Measurements from ENCODE around the gene SULT1A2. TPM values are rescaled to one million over a fixed set of nuclear protein-coding genes. Genes with fewer than 3 reads are reported as not detected.
"Not testable (repeated sequence)": the region's sequence is repeated elsewhere in the genome, so short reads cannot be mapped to it uniquely, and the experiment has no call there.

The SULT1A2 gene
- total RNA-seq, 1 donor from 2014 or later = not detected

DNA sequence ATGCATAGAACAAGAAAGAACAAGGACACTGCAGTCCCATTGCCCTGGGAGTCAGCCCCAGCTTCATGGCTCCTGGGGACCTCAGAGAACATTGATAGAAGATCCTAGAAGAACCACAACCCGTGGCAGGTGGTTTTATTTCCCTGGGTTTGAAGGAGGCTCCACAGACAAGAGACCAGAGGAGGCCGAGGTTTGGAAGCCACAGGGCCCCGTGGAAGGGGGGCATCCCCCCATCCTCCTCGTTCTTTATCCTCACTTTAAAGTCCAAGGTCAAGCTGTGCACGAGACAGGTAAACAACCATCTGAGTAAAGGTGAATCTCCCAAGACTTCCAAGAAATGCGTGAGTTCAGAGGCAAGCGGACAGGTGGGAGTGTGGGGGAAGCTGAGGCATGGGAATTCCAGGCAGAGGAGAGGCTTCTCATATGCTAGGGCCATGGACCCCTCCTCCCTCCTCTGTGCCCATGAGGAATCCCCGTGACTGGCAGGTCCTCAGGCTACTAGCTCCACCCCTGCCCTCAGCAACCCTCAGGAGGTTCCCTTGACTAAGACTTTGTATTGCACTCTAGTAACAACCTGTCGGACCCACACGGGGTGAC, 13.8 kb upstream of the SULT1A2 start:
- no peak overlapping the region for H3K4me3 Mint-ChIP-seq
- H3K9me3 Mint-ChIP-seq = no peaks in the 10 kb centered on the region
- DNase-seq = no peak
- no peaks in the 10 kb centered on the region for H3K36me3 Mint-ChIP-seq (ENCODE audit: low read depth)
- no peaks in the 10 kb centered on the region for H3K27me3 Mint-ChIP-seq
- ChIA-PET POLR2A (interaction anchor here (0.6 kb wide), 1 partner anchor 92 kb away, joined by 3 read pairs; no protein-coding TSS in a partner anchor), CTCF (no interaction called here)
- H3K4me1 Mint-ChIP-seq = no peaks in the 10 kb centered on the region
- no peak for ATAC-seq (ENCODE audit: low read depth)
- TF ChIP-seq, protein P1, sequence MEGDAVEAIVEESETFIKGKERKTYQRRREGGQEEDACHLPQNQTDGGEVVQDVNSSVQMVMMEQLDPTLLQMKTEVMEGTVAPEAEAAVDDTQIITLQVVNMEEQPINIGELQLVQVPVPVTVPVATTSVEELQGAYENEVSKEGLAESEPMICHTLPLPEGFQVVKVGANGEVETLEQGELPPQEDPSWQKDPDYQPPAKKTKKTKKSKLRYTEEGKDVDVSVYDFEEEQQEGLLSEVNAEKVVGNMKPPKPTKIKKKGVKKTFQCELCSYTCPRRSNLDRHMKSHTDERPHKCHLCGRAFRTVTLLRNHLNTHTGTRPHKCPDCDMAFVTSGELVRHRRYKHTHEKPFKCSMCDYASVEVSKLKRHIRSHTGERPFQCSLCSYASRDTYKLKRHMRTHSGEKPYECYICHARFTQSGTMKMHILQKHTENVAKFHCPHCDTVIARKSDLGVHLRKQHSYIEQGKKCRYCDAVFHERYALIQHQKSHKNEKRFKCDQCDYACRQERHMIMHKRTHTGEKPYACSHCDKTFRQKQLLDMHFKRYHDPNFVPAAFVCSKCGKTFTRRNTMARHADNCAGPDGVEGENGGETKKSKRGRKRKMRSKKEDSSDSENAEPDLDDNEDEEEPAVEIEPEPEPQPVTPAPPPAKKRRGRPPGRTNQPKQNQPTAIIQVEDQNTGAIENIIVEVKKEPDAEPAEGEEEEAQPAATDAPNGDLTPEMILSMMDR (IDR thresholded peaks at IDR 0.05) = no peak
- H3K27ac Mint-ChIP-seq = no peak overlapping the region
- intact Hi-C loops (cut with micrococcal nuclease) = no loop called here

DNA sequence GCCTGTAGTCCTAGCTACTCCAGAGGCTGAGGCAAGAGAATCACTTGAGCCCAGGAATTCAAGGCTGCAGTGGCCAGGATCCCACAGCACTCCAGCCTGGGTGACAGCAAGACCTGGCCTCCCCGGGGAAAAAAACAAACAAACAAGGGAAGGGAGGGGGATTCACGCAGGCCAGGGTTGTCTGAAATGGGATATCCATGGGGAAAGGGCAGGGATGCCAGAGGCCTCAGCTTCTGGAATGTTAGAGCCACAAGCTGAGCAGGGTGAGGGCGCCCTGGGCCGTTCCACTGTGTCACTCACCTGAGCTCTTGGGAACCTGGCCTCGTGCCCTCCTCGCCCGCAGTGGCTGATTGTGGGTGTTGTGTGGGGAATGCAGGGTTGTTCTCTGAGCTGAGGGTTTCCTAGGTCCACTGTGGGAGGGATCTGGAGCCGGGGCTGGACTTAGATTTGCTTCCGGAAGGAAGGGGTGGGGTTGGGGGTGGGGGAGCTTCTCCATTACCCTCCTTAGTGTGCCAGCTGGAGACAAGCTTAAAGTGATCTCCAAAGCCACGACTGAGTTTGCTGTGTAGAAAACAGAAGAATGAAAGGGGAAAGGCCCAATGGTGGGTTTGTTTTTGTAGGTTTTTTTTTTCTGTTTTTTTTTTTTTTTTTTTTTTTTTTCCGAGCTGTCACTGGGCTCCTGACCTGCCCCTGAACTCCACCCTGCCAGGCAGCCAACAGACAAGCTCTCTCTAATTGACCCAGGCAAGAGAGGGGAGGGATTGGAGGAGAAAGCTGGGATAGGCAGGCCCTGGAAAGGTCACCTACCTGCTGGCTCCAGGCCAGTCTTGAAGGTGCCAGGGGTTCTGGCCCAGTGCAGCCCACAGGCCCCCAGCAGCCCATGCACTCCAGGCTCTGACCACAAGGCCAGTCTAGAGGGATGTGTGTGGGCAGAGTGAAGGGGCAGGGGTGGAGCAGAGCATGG, 13.1 kb upstream of the SULT1A2 start, which contains the start of gene SULT1A1:
Gene SULT1A1, minus strand, starts transcription at position 414 of the 964 bp plus-strand sequence. CDS start 1,189 bp downstream, outside the sequence.
- Mint-ChIP-seq H3K27ac (no peak within 1 kb of the TSS), H3K4me3 (no peak within 1 kb of the TSS), H3K4me1 (no peaks in the 10 kb centered on the region), H3K9me3 (no peaks in the 10 kb centered on the region), H3K27me3 (no peaks in the 10 kb centered on the region), H3K36me3 (ENCODE audit: low read depth) (no peaks in the 10 kb centered on the region)
- ATAC-seq (ENCODE audit: low read depth) (no peak), DNase-seq (no peak)
- CTCF ChIA-PET = no interaction called here
- intact Hi-C loops (cut with micrococcal nuclease) = no loop called here
- POLR2A ChIA-PET = no interaction called here
- TF ChIP-seq, protein P1 (IDR thresholded peaks at IDR 0.05) = no peak

DNA sequence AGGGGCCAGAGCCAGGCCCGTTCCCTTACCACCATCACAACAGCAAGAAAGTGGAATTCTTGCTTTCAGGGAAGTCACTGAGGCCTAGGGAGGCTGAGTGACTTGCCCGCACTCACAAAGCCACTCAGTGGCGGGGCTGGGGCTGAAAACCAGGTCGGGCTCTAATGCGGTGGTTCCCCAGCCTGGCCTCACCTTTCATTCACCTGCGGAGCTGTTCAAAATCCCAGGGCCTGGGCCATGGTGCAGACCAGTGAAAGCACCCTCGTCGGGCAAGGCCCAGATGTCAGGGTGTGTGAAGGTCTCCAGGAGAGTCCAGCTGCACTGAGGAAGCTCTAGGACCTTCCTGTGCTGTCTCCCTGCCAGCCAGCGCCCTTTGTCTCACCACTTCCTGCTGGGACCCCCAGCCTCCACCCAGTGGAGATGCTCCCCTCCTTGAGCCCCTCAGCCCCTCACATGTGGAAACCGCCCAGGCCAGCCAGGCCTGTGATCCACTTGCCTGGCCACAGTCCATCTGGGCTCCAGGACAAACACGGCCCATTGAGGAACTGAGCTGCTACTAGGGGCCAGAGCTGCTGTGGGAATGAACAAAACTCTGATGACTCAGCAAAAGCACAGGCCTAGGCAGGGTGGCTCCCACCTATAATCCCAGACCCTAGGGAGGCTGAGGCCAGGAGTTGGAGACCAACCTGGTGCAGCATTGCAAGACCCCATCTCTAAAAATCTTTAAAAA, 12.2 kb upstream of the SULT1A2 start:
- H3K36me3 Mint-ChIP-seq (ENCODE audit: low read depth); H3K9me3 Mint-ChIP-seq; intact Hi-C loops (cut with micrococcal nuclease); CTCF ChIA-PET; ATAC-seq (ENCODE audit: low read depth); H3K27ac Mint-ChIP-seq; H3K4me3 Mint-ChIP-seq; DNase-seq; H3K27me3 Mint-ChIP-seq; POLR2A ChIA-PET; H3K4me1 Mint-ChIP-seq: not testable (repeated sequence)

DNA sequence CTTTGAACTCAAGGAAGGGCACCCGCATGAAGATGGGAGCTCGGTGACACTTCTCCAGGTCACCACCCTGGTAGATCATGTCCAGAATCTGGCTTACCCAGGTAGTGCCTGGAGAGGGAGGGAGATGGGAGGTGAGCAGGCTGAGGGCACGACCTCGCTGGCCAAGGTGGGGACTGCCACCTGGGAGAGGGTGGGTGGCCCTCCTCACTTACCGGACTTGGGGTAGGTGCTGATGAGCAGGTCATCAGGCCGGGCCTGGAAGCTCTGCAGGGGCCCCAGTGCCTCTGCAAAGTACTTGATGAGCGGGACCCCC, 11.6 kb upstream of the SULT1A2 start:
- H3K36me3 Mint-ChIP-seq (ENCODE audit: low read depth); H3K4me1 Mint-ChIP-seq; H3K4me3 Mint-ChIP-seq; intact Hi-C loops (cut with micrococcal nuclease); ATAC-seq (ENCODE audit: low read depth); H3K27me3 Mint-ChIP-seq; CTCF ChIA-PET; H3K27ac Mint-ChIP-seq; H3K9me3 Mint-ChIP-seq; POLR2A ChIA-PET; DNase-seq: not testable (repeated sequence)

DNA sequence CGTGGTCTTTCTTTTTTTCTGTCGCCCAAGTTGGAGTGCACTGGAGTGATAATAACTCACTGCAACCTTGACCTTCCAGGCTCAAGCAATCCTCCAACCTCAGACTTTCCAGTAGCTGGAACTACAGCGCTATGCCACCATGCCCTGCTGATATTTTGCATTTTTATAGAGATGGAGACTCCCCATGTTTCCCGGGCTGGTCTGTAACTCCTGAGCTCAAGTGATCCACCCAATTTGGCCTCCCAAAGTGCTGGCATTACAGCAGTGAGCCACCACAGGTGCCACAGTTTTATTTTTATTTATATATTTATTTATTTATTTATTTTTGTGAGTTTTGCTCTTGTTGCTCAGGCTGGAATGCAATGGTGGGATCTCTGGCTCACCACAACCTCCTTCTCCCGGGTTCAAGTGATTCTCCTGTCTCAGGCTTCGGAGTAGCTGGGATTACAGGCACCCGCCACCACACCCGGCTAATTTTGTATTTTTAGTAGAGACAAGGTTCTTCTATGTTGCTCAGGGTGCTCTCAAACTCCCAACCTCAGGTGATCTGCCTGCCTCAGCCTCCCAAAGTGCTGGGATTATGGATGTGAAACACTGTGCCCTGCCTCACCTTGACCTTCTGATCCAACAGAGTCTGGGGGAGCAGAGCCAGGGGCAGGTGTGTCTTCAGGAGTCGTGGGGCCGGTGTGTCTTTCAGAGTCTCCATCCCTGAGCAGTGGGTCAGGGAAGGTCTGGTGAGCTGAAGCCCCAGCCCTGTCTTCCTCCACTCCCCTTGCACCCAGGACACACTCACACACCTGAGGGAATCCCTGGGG, 11.0 kb upstream of the SULT1A2 start:
- POLR2A ChIA-PET; H3K9me3 Mint-ChIP-seq; DNase-seq; H3K4me3 Mint-ChIP-seq; H3K27me3 Mint-ChIP-seq; intact Hi-C loops (cut with micrococcal nuclease); H3K36me3 Mint-ChIP-seq (ENCODE audit: low read depth); ATAC-seq (ENCODE audit: low read depth); CTCF ChIA-PET; H3K27ac Mint-ChIP-seq; H3K4me1 Mint-ChIP-seq: not testable (repeated sequence)

DNA sequence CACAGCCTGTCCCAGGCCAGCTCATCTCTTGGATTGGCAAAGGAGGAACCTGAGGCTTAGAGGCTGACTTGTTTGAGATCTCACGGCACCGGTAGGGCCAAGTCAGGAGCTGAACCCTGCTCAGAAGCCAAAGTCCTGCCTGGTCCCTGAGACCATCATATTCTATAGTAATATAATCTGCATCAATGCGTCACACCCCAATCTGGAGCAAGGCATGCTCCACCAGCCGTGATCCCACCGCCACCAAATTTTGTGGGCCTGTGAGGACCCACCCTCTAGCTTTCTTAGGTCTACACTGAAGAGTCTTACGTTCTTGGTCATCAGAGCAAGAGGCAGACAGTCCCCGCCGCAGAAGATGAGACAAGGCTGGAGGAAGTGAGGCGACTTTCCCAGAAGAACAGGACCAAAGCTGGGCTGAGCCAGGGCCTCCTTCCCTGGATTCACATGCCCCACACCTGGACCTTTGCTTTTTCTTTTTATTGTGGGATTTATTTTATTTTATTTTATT, 10.3 kb upstream of the SULT1A2 start:
- intact Hi-C loops (cut with micrococcal nuclease) = no loop called here
- Mint-ChIP-seq H3K4me1 (no peaks in the 10 kb centered on the region), H3K27me3 (no peaks in the 10 kb centered on the region), H3K27ac (no peak overlapping the region), H3K4me3 (no peak overlapping the region), H3K36me3 (ENCODE audit: low read depth) (no peaks in the 10 kb centered on the region), H3K9me3 (no peaks in the 10 kb centered on the region)
- DNase-seq (no peak), ATAC-seq (ENCODE audit: low read depth) (no peak)
- ChIA-PET POLR2A (no interaction called here), CTCF (no interaction called here)
- TF ChIP-seq, protein P1 (IDR thresholded peaks at IDR 0.05) = no peak
